Cardiac atrium fibroblast (primary cell): ENCODE measurements around the gene CFAP92. TPM values are rescaled to one million over a fixed set of nuclear protein-coding genes. Genes with fewer than 3 reads are reported as not detected.

Experiments
- total RNA-seq: library from RNA; depleted of rRNA; stranded (reverse); fragments of >200 nt; gene quantifications from 2 replicates; pipeline ENCODE4 v1.2.3, GENCODE V29; 2015

The CFAP92 gene
- total RNA-seq = not detected in 2 replicates

GRCh38 chr3:128993461-128994172 is at the start of gene CFAP92:
Gene CFAP92 (minus strand): TSS chr3:128994076. CDS start chr3:128993304, 772 bp downstream.

GRCh38 chr3:129001101-129001805 is 7.4 kb upstream of the CFAP92 start, which contains the start of gene EFCC1:
Gene EFCC1 (plus strand): TSS chr3:129001304. CDS start chr3:129001629, 325 bp downstream.

GRCh38 chr3:128879125-128879969 is 114.5 kb downstream of the CFAP92 start, which contains the start of gene ACAD9:
Gene ACAD9 (plus strand): TSS chr3:128879620. CDS start chr3:128879692, 72 bp downstream.

Other genes with a start within 250 kb of the CFAP92 start
- gene ACAD9, start 114.5 kb downstream of the CFAP92 start, total RNA-seq = 30.5 and 42.1 TPM in 2 replicates
- gene EFCC1, start 7.2 kb upstream of the CFAP92 start, total RNA-seq = not detected in 2 replicates
- not detected in 2 replicates for gene GP9, start 66.7 kb upstream of the CFAP92 start, total RNA-seq
- 29.6 and 36.6 TPM in 2 replicates for gene RAB43, start 127.7 kb upstream of the CFAP92 start, total RNA-seq
- gene ISY1, start 167.0 kb upstream of the CFAP92 start, total RNA-seq = 18.6 and 20.2 TPM in 2 replicates
- gene CNBP, start 189.8 kb upstream of the CFAP92 start, total RNA-seq = 240 and 256 TPM in 2 replicates